Activated CD4-positive, alpha-beta T cell treated with anti-CD3 and anti-CD28 coated beads, Interleukin-2, amount 50 U/mL, for 1 hour (primary cell): ENCODE results near the gene DDX18.
A peak's percentile ranks its signal among the peaks of the same experiment; 100 is the strongest.
"Not testable (repeated sequence)": the region's sequence is repeated elsewhere in the genome, so short reads cannot be mapped to it uniquely, and the experiment has no call there.

Source experiments
- DNase-seq: peaks from one replicate; pipeline ENCODE4 v3.0.0-alpha.2; 2020

The DDX18 gene

DNA sequence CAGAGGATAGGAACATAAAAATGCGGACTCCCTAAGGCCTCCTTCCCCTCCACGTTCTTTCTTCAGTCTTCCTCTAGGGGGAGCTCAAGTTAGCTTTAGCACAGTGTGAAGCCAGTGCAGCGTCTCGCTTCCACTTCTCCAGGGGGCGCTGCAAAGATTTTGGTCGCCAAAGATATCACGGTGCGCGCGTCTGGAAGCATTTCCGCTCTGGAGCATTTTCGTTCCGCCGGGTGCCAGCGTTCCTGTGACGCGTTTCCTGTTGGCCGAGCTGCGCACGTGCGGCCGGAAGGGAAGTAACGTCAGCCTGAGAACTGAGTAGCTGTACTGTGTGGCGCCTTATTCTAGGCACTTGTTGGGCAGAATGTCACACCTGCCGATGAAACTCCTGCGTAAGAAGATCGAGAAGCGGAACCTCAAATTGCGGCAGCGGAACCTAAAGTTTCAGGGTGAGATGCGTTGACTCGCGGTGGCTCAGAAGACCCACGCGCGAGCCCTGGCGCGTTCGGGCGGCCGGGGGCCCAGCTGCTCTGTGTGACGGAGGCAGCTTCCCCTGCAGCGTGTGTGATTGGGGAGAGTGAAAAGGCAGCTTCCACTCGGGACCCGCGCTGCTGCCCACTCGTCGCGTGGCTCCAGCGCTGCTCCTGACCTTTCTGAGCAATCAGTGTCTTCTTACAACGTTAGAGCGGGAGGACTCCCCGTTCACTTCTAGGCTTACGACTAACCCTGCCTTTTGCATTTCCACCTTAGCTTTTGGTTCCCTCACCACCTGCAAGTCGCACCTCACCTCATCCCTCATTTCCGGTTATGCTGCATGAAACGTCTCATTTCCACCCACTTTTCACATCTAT is at the start of gene DDX18:
Gene DDX18 (plus strand): TSS at position 275 of the 848 bp plus-strand sequence. CDS start 87 bp downstream, at position 362.
- DNase-seq, result peak; percentile 97

- no peak for DNase-seq
These were observed 43.8 kb upstream of the DDX18 start for GRCh38 chr2:117770730-117771129.

DNA sequence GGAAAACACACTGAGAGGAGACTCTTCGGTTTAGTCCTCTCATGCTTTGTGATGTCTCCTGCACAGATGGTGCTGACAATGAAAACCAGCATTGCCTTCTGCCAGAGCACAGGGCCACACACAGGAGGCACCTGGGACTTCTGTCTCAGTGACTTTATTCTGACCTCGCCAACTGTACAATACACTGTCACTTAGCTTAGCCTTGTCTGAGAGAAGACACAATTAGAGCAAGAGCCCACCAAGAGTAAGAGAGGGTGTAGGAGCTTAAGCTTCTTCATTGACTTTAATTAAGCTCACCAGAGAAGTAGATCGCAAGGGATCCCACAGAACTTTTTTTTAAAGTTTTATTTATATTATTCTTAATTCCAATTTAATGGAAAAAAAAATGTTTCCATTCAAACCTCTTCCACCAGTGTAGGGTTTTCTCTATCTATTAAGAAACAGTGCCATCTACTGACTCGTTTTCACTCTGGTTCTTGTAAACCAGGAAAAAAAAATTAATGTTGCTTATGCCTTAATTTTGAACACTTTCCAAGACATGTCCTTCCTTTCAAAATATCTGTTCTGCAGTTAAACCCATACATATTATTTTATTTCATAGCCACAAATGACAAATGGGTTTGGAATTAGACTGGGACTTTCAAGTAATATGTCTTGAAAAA is 42.4 kb upstream of the DDX18 start:
- DNase-seq, result no peak

GRCh38 chr2:117774716-117775115 is 39.8 kb upstream of the DDX18 start:
- no peak for DNase-seq

DNA sequence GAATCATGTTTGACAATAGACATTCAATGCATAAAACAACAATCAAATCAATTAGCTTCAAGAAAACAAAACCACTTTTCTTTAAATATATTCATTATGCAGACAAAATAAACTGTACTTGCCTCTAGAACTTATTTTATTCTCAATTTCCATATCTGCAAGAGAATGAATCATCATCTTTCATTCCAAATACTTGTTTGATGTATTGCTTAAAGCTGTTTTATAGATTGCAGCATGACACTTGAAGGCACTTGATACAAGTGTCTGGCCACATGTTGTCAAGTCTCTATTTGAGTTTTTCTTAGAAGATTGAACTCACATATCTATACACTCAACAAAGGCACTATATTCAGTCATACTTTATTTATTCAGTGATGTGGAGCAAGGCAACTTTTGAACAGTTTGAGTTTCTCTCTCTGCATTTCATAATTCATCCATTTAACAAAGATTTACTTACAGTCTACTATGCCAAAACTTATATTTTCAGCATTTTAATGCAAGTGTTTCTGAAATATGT is 38.7 kb upstream of the DDX18 start:
- DNase-seq, result no peak

- DNase-seq, result no peak
These were observed 37.6 kb upstream of the DDX18 start for GRCh38 chr2:117776888-117777287.

DNA sequence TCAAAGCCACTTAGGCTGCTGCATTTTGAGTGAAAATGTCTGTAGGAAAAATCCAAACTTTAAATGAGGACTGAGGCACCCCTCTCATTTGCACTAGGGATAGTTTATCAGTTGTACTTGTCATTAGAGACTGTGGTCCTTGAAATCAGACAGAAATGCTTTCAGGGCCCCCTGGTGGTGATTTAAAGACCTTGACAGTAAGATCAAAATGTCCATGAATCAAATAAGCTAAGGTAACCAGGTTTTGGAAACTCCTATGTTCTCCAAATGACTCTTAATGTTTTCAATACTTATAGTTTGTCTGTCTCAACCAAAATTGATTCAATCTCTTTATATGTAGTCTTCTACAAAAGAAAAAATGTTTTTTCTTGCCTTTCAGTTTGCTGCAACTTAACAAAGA is 28.8 kb upstream of the DDX18 start:
- DNase-seq, result peak; percentile 1

GRCh38 chr2:117786520-117786919 is 28.0 kb upstream of the DDX18 start:
- DNase-seq, result no peak

- DNase-seq, result no peak
These were observed 25.0 kb upstream of the DDX18 start for GRCh38 chr2:117789505-117789904.

DNA sequence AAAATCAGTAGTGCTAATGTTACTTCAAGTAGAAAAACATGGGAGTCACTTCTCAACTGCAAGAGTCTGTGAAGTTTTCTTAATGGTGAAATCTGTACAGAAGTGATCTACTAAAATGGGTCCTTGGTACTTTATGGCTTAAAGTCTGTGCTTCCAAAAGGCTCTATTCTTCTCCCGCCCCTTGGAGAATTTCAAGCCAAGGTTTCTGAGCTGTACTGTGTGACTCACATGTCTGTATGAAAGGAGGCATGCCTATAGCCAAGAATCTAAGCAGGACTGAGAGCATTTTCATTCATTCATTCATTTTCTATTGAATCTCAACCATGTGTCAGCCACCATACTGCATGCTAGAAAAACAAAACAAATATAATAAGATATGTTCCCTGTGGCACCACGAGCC is 19.8 kb upstream of the DDX18 start:
- no peak for DNase-seq

GRCh38 chr2:117801826-117802225 is 12.7 kb upstream of the DDX18 start:
- no peak for DNase-seq

GRCh38 chr2:117803644-117804325 is 10.7 kb upstream of the DDX18 start:
- not testable (repeated sequence) for DNase-seq

DNA sequence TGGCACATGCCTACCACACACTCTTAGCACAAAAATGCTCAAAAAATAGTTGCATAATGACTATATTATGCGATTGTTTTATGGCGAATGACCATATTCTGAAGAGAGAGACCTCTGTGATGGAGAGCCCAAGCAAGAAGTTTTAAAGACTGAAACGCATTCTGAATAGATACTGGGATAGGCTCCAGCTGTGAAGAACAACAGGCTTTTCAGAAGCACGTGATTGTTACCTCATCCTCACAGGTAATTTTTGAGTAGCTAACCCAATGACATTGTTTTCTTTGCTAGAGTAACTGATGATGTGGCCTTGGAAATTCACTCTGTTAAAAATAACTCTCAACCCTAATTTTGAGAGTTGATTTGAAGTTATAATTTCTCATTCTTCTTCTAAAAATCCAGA is 2.0 kb upstream of the DDX18 start:
- no peak for DNase-seq

- DNase-seq, result no peak
These were observed 1.5 kb downstream of the DDX18 start for GRCh38 chr2:117815946-117816345.

GRCh38 chr2:117818921-117819320 is 4.4 kb downstream of the DDX18 start:
- DNase-seq, result no peak

DNA sequence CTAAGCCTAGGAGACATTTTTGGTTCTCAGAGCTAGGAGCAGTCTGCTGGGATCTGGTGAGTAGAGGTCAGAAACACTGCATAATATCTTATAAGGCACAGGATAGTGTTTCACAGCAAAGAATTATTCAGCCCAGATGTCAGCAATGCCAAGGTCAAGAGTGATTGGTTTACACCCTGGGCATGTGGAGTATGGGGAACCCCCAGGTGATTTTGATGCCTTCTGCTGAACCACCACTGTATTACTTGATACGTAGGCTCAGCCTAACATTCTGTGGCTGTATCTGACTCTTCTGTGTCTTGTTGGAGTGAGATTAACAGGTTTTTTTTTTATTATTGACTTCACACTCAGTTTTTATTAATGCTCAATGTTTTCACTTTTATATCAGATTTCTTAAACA is 6.0 kb downstream of the DDX18 start:
- no peak for DNase-seq

DNA sequence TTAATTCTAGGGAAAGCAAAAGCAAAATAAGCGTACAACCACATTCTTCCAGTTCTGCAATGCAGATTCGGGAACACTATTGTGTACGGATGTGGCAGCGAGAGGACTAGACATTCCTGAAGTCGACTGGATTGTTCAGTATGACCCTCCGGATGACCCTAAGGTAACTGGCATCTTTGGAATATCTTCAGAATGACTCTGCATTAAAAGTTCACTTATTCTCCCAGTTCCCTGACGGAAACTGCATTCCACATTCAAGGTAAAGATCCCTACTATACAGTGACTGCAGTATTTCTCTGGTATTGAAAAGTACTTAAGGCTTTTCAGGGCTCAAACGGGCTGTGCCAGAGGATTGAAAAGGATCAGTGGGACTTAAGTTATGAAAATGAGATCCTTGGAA is 10.9 kb downstream of the DDX18 start:
- DNase-seq, result no peak

GRCh38 chr2:117827464-117827863 is 13.0 kb downstream of the DDX18 start:
- DNase-seq, result not testable (repeated sequence)

GRCh38 chr2:117828870-117829269 is 14.4 kb downstream of the DDX18 start:
- no peak for DNase-seq

GRCh38 chr2:117832332-117832731 is 17.8 kb downstream of the DDX18 start:
- DNase-seq, result no peak

- peak; percentile 13 for DNase-seq
These were observed 18.6 kb downstream of the DDX18 start for GRCh38 chr2:117832905-117833613.

DNA sequence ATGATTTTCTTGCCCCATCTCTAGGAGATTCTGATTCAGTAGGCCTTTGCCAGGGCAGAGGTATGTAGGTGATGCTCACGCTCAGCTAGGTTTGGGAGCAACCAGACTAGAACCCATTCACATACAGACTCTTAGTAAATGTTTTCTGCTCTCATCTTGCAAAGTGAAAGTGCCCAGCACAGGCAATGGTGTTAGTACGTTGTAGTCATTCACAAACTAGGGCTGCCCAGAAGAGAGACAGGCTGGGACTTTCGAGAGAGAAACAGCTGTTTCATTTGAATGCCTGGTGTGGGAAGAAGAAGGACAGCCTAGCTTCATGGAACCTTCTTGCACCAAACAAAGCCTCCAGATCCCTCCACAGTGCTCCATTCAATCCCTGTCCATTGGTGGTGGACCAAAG is 19.4 kb downstream of the DDX18 start:
- no peak for DNase-seq

GRCh38 chr2:117834992-117835391 is 20.5 kb downstream of the DDX18 start:
- DNase-seq, result no peak
